PC-3 (cell line): ENCODE results near the gene UTS2R. TPM values are rescaled to one million over a fixed set of nuclear protein-coding genes. Genes with fewer than 3 reads are reported as not detected.

Source experiments
- ATAC-seq: fragments of 200-7000 bp; cut with Tn5 transposase; 2 replicates; pipeline ENCODE4 v1.9.1; 2020; ENCODE audit warnings: mild to moderate bottlenecking, moderate library complexity
- BruUV-seq: library from RNA; stranded (reverse); fragments of 400-500 nt; replicated peaks from 2 replicates; lab custom pipeline; 2021; lab: Mats Ljungman, UMichigan
- CTCF ChIA-PET: fragments of 300-600 bp; sonication (Branson Sonifier 250); formaldehyde crosslinking; loops from one replicate; lab custom pipeline; 2022; ENCODE audit warnings: antibody characterized with exemption; lab: Charles Lee
- POLR2A ChIA-PET: fragments of 300-600 bp; sonication (Branson Sonifier 250); formaldehyde crosslinking; loops from one replicate; lab custom pipeline; 2022; ENCODE audit warnings: antibody characterized with exemption; ENCODE audit not compliant: unreplicated experiment; lab: Charles Lee
- DNase-seq: peaks from one replicate; pipeline ENCODE4 v3.0.0-alpha.2; 2015
- H2AFZ ChIP-seq: fragments of 300-600 bp; sonication (generic); 2 replicates; pipeline ENCODE4 v1.6.0; 2016; ENCODE audit warnings: antibody characterized with exemption, low read length
- H3F3A ChIP-seq: fragments of 300-600 bp; sonication (generic); one replicate; pipeline ENCODE4 v1.6.0; 2017; ENCODE audit warnings: antibody characterized with exemption, low read length, control low read depth, mild to moderate bottlenecking; ENCODE audit not compliant: unreplicated experiment
- H3K27ac ChIP-seq: fragments of 300-600 bp; sonication (generic); 2 replicates; pipeline ENCODE4 v1.5.1; 2016; ENCODE audit warnings: mild to moderate bottlenecking, low read length
- H3K27me3 ChIP-seq: fragments of 300-600 bp; sonication (generic); 2 replicates; pipeline ENCODE4 v1.6.1; 2016; ENCODE audit warnings: low read length, mixed read lengths
- H3K36me3 ChIP-seq: fragments of 300-600 bp; sonication (generic); 2 replicates; pipeline ENCODE4 v1.6.1; 2016; ENCODE audit warnings: low read depth, mixed run types, low read length, mixed read lengths
- H3K4me1 ChIP-seq: fragments of 300-600 bp; sonication (generic); 2 replicates; pipeline ENCODE4 v1.5.1; 2016; ENCODE audit warnings: low read length; ENCODE audit not compliant: insufficient read depth
- H3K4me2 ChIP-seq: fragments of 300-600 bp; sonication (generic); 2 replicates; pipeline ENCODE4 v1.6.0; 2016; ENCODE audit warnings: low read length
- H3K4me3 ChIP-seq: fragments of 300-600 bp; sonication (generic); 2 replicates; pipeline ENCODE4 v1.5.1; 2016; ENCODE audit warnings: mild to moderate bottlenecking, low read length, mixed read lengths
- H3K79me2 ChIP-seq: fragments of 300-600 bp; sonication (generic); 2 replicates; pipeline ENCODE4 v1.6.1; 2017; ENCODE audit warnings: low read length, mixed read lengths
- H3K9ac ChIP-seq: fragments of 300-600 bp; sonication (generic); 2 replicates; pipeline ENCODE4 v1.6.0; 2016; ENCODE audit warnings: mild to moderate bottlenecking, low read length
- H3K9me2 ChIP-seq: fragments of 300-600 bp; sonication (generic); replicated peaks from 2 replicates; pipeline ENCODE4 v1.6.1; 2016; ENCODE audit warnings: mixed run types, low read length, mixed read lengths
- H3K9me3 ChIP-seq: fragments of 300-600 bp; sonication (generic); 2 replicates; pipeline ENCODE4 v1.6.1; 2016; ENCODE audit warnings: low read length, mixed read lengths
- H4K20me1 ChIP-seq: fragments of 300-600 bp; sonication (generic); 2 replicates; pipeline ENCODE4 v1.6.1; 2016; ENCODE audit warnings: low read length, mixed read lengths
- CTCF ChIP-seq: fragments of 300-600 bp; sonication (generic); conservative IDR thresholded peaks from 2 replicates; pipeline ENCODE4 v1.5.1; 2017; ENCODE audit warnings: antibody characterized with exemption, low read depth, mild to moderate bottlenecking, low read length
- EZH2 ChIP-seq: fragments of 300-600 bp; sonication (generic); IDR thresholded peaks from one replicate; pipeline ENCODE4 v1.6.1; 2017; ENCODE audit warnings: antibody characterized with exemption, mild to moderate bottlenecking, low read length; ENCODE audit not compliant: unreplicated experiment
- EZH2phosphoT487 ChIP-seq: fragments of 300-600 bp; sonication (generic); IDR thresholded peaks from 2 replicates; pipeline ENCODE4 v1.6.1; 2018; ENCODE audit warnings: mild to moderate bottlenecking, antibody characterized with exemption, low read length, borderline replicate concordance
- intact Hi-C: fragments of 100-400 bp; cut with micrococcal nuclease; formaldehyde crosslinking; loops from 2 replicates; pipeline ENCODE4 v1.9.0; 2023
- total RNA-seq: library from RNA; depleted of rRNA; stranded (reverse); fragments of >200 nt; gene quantifications from 2 replicates; pipeline ENCODE4 v1.2.3, GENCODE V29; 2014

UTS2R gene
- total RNA-seq, 1 experiment from 2014 or later: not detected

- peaks cover 20% of the 10 kb centered on the region; the same call in 1 of the 2 replicates for H4K20me1 ChIP-seq
- no peak overlapping the region for H3K9ac ChIP-seq
- H3K79me2 ChIP-seq: peaks cover 19% of the 10 kb centered on the region
- no peaks in the 10 kb centered on the region for H3K9me3 ChIP-seq
- no peaks in the 10 kb centered on the region for H3K27me3 ChIP-seq
- DNase-seq (peak; percentile 61), ATAC-seq (peak; percentile 59)
- no peak overlapping the region for H3K4me3 ChIP-seq
- no peak overlapping the region for H3K27ac ChIP-seq
- no peak overlapping the region for H3K4me2 ChIP-seq
- H3K36me3 ChIP-seq: no peaks in the 10 kb centered on the region
- H3K4me1 ChIP-seq: peaks cover 11% of the 10 kb centered on the region
- no peak for TF ChIP-seq EZH2
- peak; percentile 80 for TF ChIP-seq CTCF
- intact Hi-C loops: loop anchor here (5.0 to 10.0 kb wide), 2 partner anchors 62 to 80 kb away; no protein-coding TSS in a partner anchor
- ChIA-PET CTCF (interaction anchor here (0.6 kb wide), 1 partner anchor 182 kb away, joined by 3 read pairs; no protein-coding TSS in a partner anchor), POLR2A (no interaction called here)
- no peaks in the 10 kb centered on the region for H3K9me2 ChIP-seq
- BruUV-seq: no TSS peak
- H3F3A ChIP-seq: no peaks in the 10 kb centered on the region
- H2AFZ ChIP-seq: no peak overlapping the region
These were observed 43.1 kb downstream of the UTS2R start for GRCh38 chr17:82414548-82415281.

GRCh38 chr17:82415336-82415735 lies 43.8 kb downstream of the UTS2R start:
- H3K27ac ChIP-seq: no peak overlapping the region
- H3K36me3 ChIP-seq: no peaks in the 10 kb centered on the region
- no peaks in the 10 kb centered on the region for H3K9me2 ChIP-seq
- POLR2A ChIA-PET: no interaction called here
- peaks cover 11% of the 10 kb centered on the region for H3K4me1 ChIP-seq
- peaks cover 20% of the 10 kb centered on the region; the same call in 1 of the 2 replicates for H4K20me1 ChIP-seq
- CTCF ChIA-PET: no interaction called here
- no peak for ATAC-seq
- intact Hi-C loops: loop anchor here (10.0 kb wide), 1 partner anchor 79 kb away; no protein-coding TSS in a partner anchor
- H3K9ac ChIP-seq: no peak overlapping the region
- no peak for DNase-seq
- no peaks in the 10 kb centered on the region for H3F3A ChIP-seq
- H3K27me3 ChIP-seq: no peaks in the 10 kb centered on the region
- H3K4me3 ChIP-seq: no peak overlapping the region
- BruUV-seq: no TSS peak
- no peak overlapping the region for H2AFZ ChIP-seq
- no peaks in the 10 kb centered on the region for H3K9me3 ChIP-seq
- H3K4me2 ChIP-seq: no peak overlapping the region
- TF ChIP-seq EZH2phosphoT487: no peak
- TF ChIP-seq EZH2: no peak
- peaks cover 19% of the 10 kb centered on the region for H3K79me2 ChIP-seq

- Histone ChIP-seq H3K79me2 (peaks cover 19% of the 10 kb centered on the region), H3K4me3 (no peak overlapping the region), H4K20me1 (peaks cover 20% of the 10 kb centered on the region; the same call in 1 of the 2 replicates), H3K9me3 (no peaks in the 10 kb centered on the region), H3K36me3 (no peaks in the 10 kb centered on the region), H3K4me1 (peaks cover 11% of the 10 kb centered on the region), H2AFZ (no peak overlapping the region), H3K9me2 (no peaks in the 10 kb centered on the region), H3K27me3 (no peaks in the 10 kb centered on the region), H3K27ac (no peak overlapping the region), H3K4me2 (no peak overlapping the region), H3K9ac (no peak overlapping the region), H3F3A (no peaks in the 10 kb centered on the region)
- DNase-seq: no peak
- intact Hi-C loops: loop anchor here (10.0 kb wide), 1 partner anchor 79 kb away; no protein-coding TSS in a partner anchor
- BruUV-seq: no TSS peak
- ChIA-PET POLR2A (no interaction called here), CTCF (no interaction called here)
- no peak for ATAC-seq
- no peak for TF ChIP-seq CTCF
- TF ChIP-seq EZH2: no peak
These were observed 44.2 kb downstream of the UTS2R start for GRCh38 chr17:82415786-82416185.
